ENCODE data around the gene CD59. TPM values are rescaled to one million over a fixed set of nuclear protein-coding genes. Genes with fewer than 3 reads are reported as not detected.

CD59 gene
- total and polyA plus RNA-seq, 3 experiments from 2014 or later, result 25.2 to 40.4 (median 28.0) TPM

DNA sequence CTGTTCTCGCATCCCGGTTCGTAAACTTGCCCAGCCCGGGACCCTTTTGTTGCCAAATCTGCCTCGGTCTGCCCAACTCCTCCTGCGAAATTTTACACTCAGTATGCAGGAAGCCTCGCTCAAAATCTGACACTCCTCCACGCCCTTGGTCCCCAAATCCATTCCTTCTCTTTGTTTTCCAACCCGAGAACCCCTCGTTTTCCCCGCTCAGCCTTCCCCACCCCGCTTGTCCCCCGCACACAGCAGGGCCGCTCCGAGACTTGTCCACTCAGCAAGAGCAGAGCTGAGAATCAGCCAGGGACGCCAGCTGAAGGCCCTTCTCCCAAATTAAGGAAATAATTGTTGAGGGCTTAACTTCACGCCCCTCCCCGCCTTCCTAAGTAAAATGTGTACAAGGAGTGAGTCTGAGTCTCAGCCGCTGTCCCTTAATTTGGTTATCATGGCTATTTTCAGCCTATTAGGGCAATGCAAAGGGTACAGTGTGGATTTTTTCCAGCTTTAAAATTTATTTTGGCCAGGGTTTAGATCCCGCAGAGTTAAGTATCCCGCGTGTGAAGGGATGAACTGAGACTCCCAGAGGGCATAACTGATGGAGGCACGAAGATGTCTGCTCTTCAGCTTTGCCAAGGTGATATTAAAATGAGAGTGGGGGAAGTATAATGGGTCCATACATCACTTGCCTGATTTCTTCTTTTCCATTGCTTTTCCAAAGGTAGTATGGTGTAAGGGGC, 38.7 kb upstream of the CD59 start:
- ChIA-PET POLR2A (interaction anchor here (0.5 to 1.3 kb wide), 4 partner anchors 34 to 1141 kb away, joined by 3 read pairs; partner anchors contain the start of gene QSER1), CTCF (interaction anchor here (0.8 kb wide), 1 partner anchor 32 kb away, joined by 3 read pairs; no protein-coding TSS in a partner anchor)
- Mint-ChIP-seq H3K4me3 (peak overlapping the region; percentile 91 to 99 (median 98)), H3K27me3 (peaks cover 8 to 18% of the 10 kb centered on the region in 2 donors), H3K9me3 (no peaks in the 10 kb centered on the region), H3K27ac (peak overlapping the region; percentile 93 to 100 (median 98)), H3K4me1 (peaks cover 50 to 70% (median 56%) of the 10 kb centered on the region in 3 donors), H3K36me3 (peaks cover 0 to 18% (median 7%) of the 10 kb centered on the region in 3 donors)
- peak overlapping the region; percentile 72 for H3K4me3 ChIP-seq (ENCODE audit: low read length)
- DNase-seq, result no peak
- H3K9me3 ChIP-seq (ENCODE audit: low read length), result no peaks in the 10 kb centered on the region
- H3K4me1 ChIP-seq (ENCODE audit: insufficient read depth, low read length), result peaks cover 30% of the 10 kb centered on the region
- peak overlapping the region; percentile 55 for H3K27ac ChIP-seq (ENCODE audit: low read depth, low read length)
- H3K27me3 ChIP-seq (ENCODE audit: insufficient read depth, low read length, poor library complexity, severe bottlenecking), result peaks cover 1% of the 10 kb centered on the region
- H3K36me3 ChIP-seq (ENCODE audit: insufficient read depth, low read length), result no peaks in the 10 kb centered on the region

DNA sequence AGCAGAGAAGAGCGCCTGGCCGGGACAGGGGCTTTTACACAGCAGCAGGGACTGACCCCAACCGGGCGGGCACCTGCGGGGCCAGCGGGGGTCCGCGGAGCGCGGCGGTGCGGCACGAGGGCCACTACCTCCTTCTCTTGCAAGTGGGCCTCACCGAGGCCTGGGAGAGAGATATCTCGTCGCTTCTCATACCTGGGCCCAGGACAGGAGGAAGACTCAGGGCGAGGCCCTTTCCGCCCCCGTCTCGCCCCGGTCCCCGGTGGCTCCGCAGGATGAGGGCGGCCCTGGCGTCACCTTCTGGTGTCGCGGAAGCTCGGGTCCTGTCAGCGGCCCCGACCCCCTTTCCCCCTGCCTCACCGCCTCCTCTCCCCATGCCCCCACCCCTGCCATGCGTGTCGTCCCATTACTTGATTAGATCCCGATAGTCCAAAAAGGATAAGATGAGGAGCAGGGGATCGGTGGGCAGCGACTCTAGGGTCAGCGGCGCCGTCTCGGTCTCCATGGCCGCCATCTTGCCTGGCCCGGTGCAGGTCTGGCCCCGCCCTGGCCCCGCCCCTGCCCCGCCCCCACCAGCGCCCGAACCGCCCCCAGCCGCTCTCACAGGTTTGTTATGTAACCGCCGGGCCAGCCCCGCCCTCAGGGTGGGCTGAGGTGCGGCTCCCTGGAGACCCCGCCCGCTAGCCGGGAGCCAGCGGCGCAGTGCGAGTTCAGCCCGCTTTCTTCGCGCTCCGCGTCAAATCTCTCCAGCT, 37.9 kb upstream of the CD59 start, which contains the start of gene FBXO3:
Gene FBXO3 (minus strand): TSS at position 534 of the 749 bp plus-strand sequence. CDS start 23 bp downstream, at position 511.
- H3K4me1 Mint-ChIP-seq, result peaks cover 56 to 76% (median 62%) of the 10 kb centered on the region in 3 donors
- ChIA-PET POLR2A (interaction anchor here (0.5 to 1.3 kb wide), 4 partner anchors 35 to 1141 kb away, joined by 3 read pairs; partner anchors contain the start of gene QSER1), CTCF (interaction anchor here (0.8 to 2.3 kb wide), 3 partner anchors 13 to 38 kb away, joined by 3 to 7 read pairs (median 5); partner anchors contain the start of gene CD59)
- H3K9me3 Mint-ChIP-seq, result no peaks in the 10 kb centered on the region
- peaks cover 0 to 24% (median 11%) of the 10 kb centered on the region in 3 donors for H3K36me3 Mint-ChIP-seq
- peaks cover 4 to 14% of the 10 kb centered on the region in 2 donors for H3K27me3 Mint-ChIP-seq
- Histone ChIP-seq H3K36me3 (ENCODE audit: insufficient read depth, low read length) (peaks cover 3% of the 10 kb centered on the region), H3K9me3 (ENCODE audit: low read length) (no peaks in the 10 kb centered on the region), H3K4me3 (ENCODE audit: low read length) (peak within 1 kb of the TSS; percentile 72), H3K4me1 (ENCODE audit: insufficient read depth, low read length) (peaks cover 30% of the 10 kb centered on the region), H3K27me3 (ENCODE audit: insufficient read depth, low read length, poor library complexity, severe bottlenecking) (no peaks in the 10 kb centered on the region), H3K27ac (ENCODE audit: low read depth, low read length) (peak within 1 kb of the TSS; percentile 72)
- DNase-seq, result peak; percentile 86 to 93 (median 87)
- H3K4me3 Mint-ChIP-seq, result peak within 1 kb of the TSS; percentile 91 to 99 (median 98)
- H3K27ac Mint-ChIP-seq, result peak within 1 kb of the TSS; percentile 93 to 100 (median 98)

- Histone ChIP-seq H3K27ac (ENCODE audit: low read depth, low read length) (peak overlapping the region; percentile 72), H3K9me3 (ENCODE audit: low read length) (no peaks in the 10 kb centered on the region), H3K4me1 (ENCODE audit: insufficient read depth, low read length) (peaks cover 30% of the 10 kb centered on the region), H3K36me3 (ENCODE audit: insufficient read depth, low read length) (peaks cover 5% of the 10 kb centered on the region), H3K4me3 (ENCODE audit: low read length) (peak overlapping the region; percentile 63), H3K27me3 (ENCODE audit: insufficient read depth, low read length, poor library complexity, severe bottlenecking) (no peaks in the 10 kb centered on the region)
- no peaks in the 10 kb centered on the region for H3K9me3 Mint-ChIP-seq
- H3K4me1 Mint-ChIP-seq, result peaks cover 56 to 70% (median 60%) of the 10 kb centered on the region in 3 donors
- peak; percentile 20 to 63 (median 38) for DNase-seq
- peak overlapping the region; percentile 91 to 99 (median 98) for H3K4me3 Mint-ChIP-seq
- H3K27ac Mint-ChIP-seq, result peak overlapping the region; percentile 93 to 98 (median 95)
- H3K36me3 Mint-ChIP-seq, result peaks cover 0 to 28% (median 11%) of the 10 kb centered on the region in 3 donors
- H3K27me3 Mint-ChIP-seq, result peaks cover 4 to 8% of the 10 kb centered on the region in 2 donors
- ChIA-PET CTCF (interaction anchor here (0.8 to 2.3 kb wide), 4 partner anchors 12 to 38 kb away, joined by 3 to 7 read pairs (median 4); partner anchors contain the start of gene CD59), POLR2A (interaction anchor here (0.9 to 1.2 kb wide), 2 partner anchors 35 to 1190 kb away, joined by 3 read pairs; partner anchors contain the start of gene EIF3M)
Measured at GRCh38 chr11:33773404-33773986, 37.3 kb upstream of the CD59 start.

GRCh38 chr11:33772870-33773269, 36.6 kb upstream of the CD59 start:
- no peaks in the 10 kb centered on the region for H3K27me3 ChIP-seq (ENCODE audit: insufficient read depth, low read length, poor library complexity, severe bottlenecking)
- H3K27ac ChIP-seq (ENCODE audit: low read depth, low read length), result no peak overlapping the region
- no peaks in the 10 kb centered on the region for H3K9me3 ChIP-seq (ENCODE audit: low read length)
- Mint-ChIP-seq H3K27ac (peak overlapping the region; percentile 5 to 98 (median 82)), H3K4me1 (peaks cover 54 to 64% (median 56%) of the 10 kb centered on the region in 3 donors), H3K36me3 (peaks cover 0 to 34% (median 11%) of the 10 kb centered on the region in 3 donors), H3K27me3 (peaks cover 1 to 2% of the 10 kb centered on the region in 2 donors), H3K4me3 (peak overlapping the region; percentile 91 to 99 (median 98)), H3K9me3 (no peaks in the 10 kb centered on the region)
- no peak for DNase-seq
- H3K36me3 ChIP-seq (ENCODE audit: insufficient read depth, low read length), result peaks cover 12% of the 10 kb centered on the region
- ChIA-PET CTCF (interaction anchor here (0.8 to 2.3 kb wide), 4 partner anchors 11 to 37 kb away, joined by 3 to 7 read pairs (median 4); partner anchors contain the start of gene CD59), POLR2A (interaction anchor here (0.9 to 1.1 kb wide), 2 partner anchors 36 to 1189 kb away, joined by 3 to 4 read pairs; partner anchors contain the start of genes CD59 and EIF3M)
- peaks cover 30% of the 10 kb centered on the region for H3K4me1 ChIP-seq (ENCODE audit: insufficient read depth, low read length)
- peak overlapping the region; percentile 63 for H3K4me3 ChIP-seq (ENCODE audit: low read length)

- H3K36me3 Mint-ChIP-seq, result peaks cover 0 to 39% (median 11%) of the 10 kb centered on the region in 3 donors
- Histone ChIP-seq H3K27ac (ENCODE audit: low read depth, low read length) (no peak overlapping the region), H3K36me3 (ENCODE audit: insufficient read depth, low read length) (peaks cover 13% of the 10 kb centered on the region), H3K27me3 (ENCODE audit: insufficient read depth, low read length, poor library complexity, severe bottlenecking) (no peaks in the 10 kb centered on the region), H3K4me1 (ENCODE audit: insufficient read depth, low read length) (peaks cover 30% of the 10 kb centered on the region), H3K9me3 (ENCODE audit: low read length) (no peaks in the 10 kb centered on the region), H3K4me3 (ENCODE audit: low read length) (no peak overlapping the region)
- ChIA-PET POLR2A (interaction anchor here (0.9 to 1.1 kb wide), 2 partner anchors 36 to 1189 kb away, joined by 3 to 4 read pairs; partner anchors contain the start of genes CD59 and EIF3M), CTCF (interaction anchor here (0.6 to 2.3 kb wide), 2 partner anchors 11 to 729 kb away, joined by 3 to 7 read pairs; no protein-coding TSS in a partner anchor)
- no peaks in the 10 kb centered on the region for H3K9me3 Mint-ChIP-seq
- peak overlapping the region; percentile 60 to 99 (median 98) for H3K4me3 Mint-ChIP-seq
- H3K27me3 Mint-ChIP-seq, result no peaks in the 10 kb centered on the region
- H3K4me1 Mint-ChIP-seq, result peaks cover 52 to 61% (median 59%) of the 10 kb centered on the region in 3 donors
- H3K27ac Mint-ChIP-seq, result peak overlapping the region; percentile 5 to 95 (median 72)
- no peak for DNase-seq
Measured at GRCh38 chr11:33772300-33772699, 36.1 kb upstream of the CD59 start.

GRCh38 chr11:33770236-33770635, 34.0 kb upstream of the CD59 start:
- Mint-ChIP-seq H3K27ac (peak overlapping the region in 2 of 8 donors; percentile 1 to 17), H3K4me3 (no peak overlapping the region), H3K4me1 (peaks cover 49 to 65% (median 56%) of the 10 kb centered on the region in 3 donors), H3K36me3 (peaks cover 0 to 58% (median 14%) of the 10 kb centered on the region in 3 donors), H3K27me3 (no peaks in the 10 kb centered on the region), H3K9me3 (no peaks in the 10 kb centered on the region)
- Histone ChIP-seq H3K36me3 (ENCODE audit: insufficient read depth, low read length) (peaks cover 30% of the 10 kb centered on the region), H3K4me3 (ENCODE audit: low read length) (no peak overlapping the region), H3K4me1 (ENCODE audit: insufficient read depth, low read length) (peaks cover 26% of the 10 kb centered on the region), H3K27ac (ENCODE audit: low read depth, low read length) (no peak overlapping the region), H3K27me3 (ENCODE audit: insufficient read depth, low read length, poor library complexity, severe bottlenecking) (no peaks in the 10 kb centered on the region), H3K9me3 (ENCODE audit: low read length) (no peaks in the 10 kb centered on the region)
- no peak for DNase-seq
- CTCF ChIA-PET, result interaction anchor here (1.3 kb wide), 1 partner anchor 14 kb away, joined by 3 read pairs; no protein-coding TSS in a partner anchor
- POLR2A ChIA-PET, result no interaction called here

DNA sequence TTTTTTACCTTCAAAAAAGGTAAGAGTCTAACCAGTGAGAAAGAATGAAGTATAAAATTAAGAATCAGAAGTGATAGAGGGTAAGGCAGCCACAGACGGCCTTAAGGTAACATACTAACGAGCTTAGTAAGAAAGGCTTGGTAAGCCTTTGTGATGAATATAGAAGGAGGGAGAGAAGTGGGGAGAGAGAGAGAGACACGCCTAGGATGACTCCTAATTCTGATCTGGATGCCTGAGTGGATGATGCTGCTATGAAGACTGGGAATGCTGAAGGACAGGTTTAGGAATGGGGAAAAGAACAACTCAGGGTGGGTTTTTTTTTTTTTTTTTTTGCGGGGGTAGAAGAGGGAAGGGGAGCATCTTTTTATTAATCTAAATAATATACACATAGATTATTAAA, 33.3 kb upstream of the CD59 start:
- POLR2A ChIA-PET, result no interaction called here
- peak overlapping the region in 1 of 7 donors; percentile 79 for H3K4me3 Mint-ChIP-seq
- H3K4me1 ChIP-seq (ENCODE audit: insufficient read depth, low read length), result peaks cover 20% of the 10 kb centered on the region
- H3K36me3 ChIP-seq (ENCODE audit: insufficient read depth, low read length), result peaks cover 35% of the 10 kb centered on the region
- H3K36me3 Mint-ChIP-seq, result peaks cover 0 to 64% (median 17%) of the 10 kb centered on the region in 3 donors
- H3K27ac ChIP-seq (ENCODE audit: low read depth, low read length), result no peak overlapping the region
- no peaks in the 10 kb centered on the region for H3K27me3 Mint-ChIP-seq
- H3K27ac Mint-ChIP-seq, result peak overlapping the region in 3 of 8 donors; percentile 24 to 72 (median 62)
- DNase-seq, result no peak
- CTCF ChIA-PET, result interaction anchor here (1.3 kb wide), 1 partner anchor 14 kb away, joined by 3 read pairs; no protein-coding TSS in a partner anchor
- H3K4me3 ChIP-seq (ENCODE audit: low read length), result no peak overlapping the region
- H3K9me3 ChIP-seq (ENCODE audit: low read length), result no peaks in the 10 kb centered on the region
- no peaks in the 10 kb centered on the region for H3K9me3 Mint-ChIP-seq
- no peaks in the 10 kb centered on the region for H3K27me3 ChIP-seq (ENCODE audit: insufficient read depth, low read length, poor library complexity, severe bottlenecking)
- H3K4me1 Mint-ChIP-seq, result peaks cover 43 to 58% (median 54%) of the 10 kb centered on the region in 3 donors
